Stomach (tissue), 9 donors: Measurements from ENCODE around the gene TNRC6A. TPM values are rescaled to one million over a fixed set of nuclear protein-coding genes. Genes with fewer than 3 reads are reported as not detected.

Experiments
- DNase-seq, 2 donors: peaks; one replicate each; pipeline versions ENCODE4 v3.0.0 to v3.0.0-alpha.2; 2013 to 2019
- H3K27ac ChIP-seq, 5 donors: fragments of 200-600 bp in 4 of 5; sonication (generic) in 4 of 5; one replicate each; pipeline ENCODE4 v1.5.1; 2013 to 2019; ENCODE audit warnings: mild to moderate bottlenecking in 1 of 5, moderate library complexity in 1 of 5
- H3K27me3 ChIP-seq, 3 donors: fragments of 200-600 bp; sonication (generic); one replicate each; pipeline ENCODE4 v1.5.1; 2017 to 2019; ENCODE audit warnings: mixed run types in 1 of 3
- H3K36me3 ChIP-seq, 4 donors: fragments of 200-600 bp; sonication (generic); 1 replicate in 3 of 4; 2 replicates in 1 of 4; pipeline ENCODE4 v1.5.1; 2016 to 2019
- H3K4me1 ChIP-seq, 4 donors: fragments of 200-600 bp; sonication (generic); one replicate each; pipeline ENCODE4 v1.5.1; 2016 to 2019
- H3K4me3 ChIP-seq, 4 donors: fragments of 200-600 bp; sonication (generic) in 3 of 4; one replicate each; pipeline ENCODE4 v1.5.1; 2016 to 2019; ENCODE audit warnings: mild to moderate bottlenecking in 1 of 4
- H3K9me3 ChIP-seq, 4 donors: fragments of 200-600 bp; sonication (generic); one replicate each; pipeline ENCODE4 v1.5.1; 2016 to 2019
- EP300 ChIP-seq: sonication (generic); formaldehyde crosslinking; IDR thresholded peaks from one replicate; pipeline ENCODE4 v1.6.1; 2017; ENCODE audit warnings: antibody characterized with exemption
- POLR2A ChIP-seq, 4 donors: fragments of 450-650 bp; IDR thresholded peaks; one replicate each; pipeline ENCODE4 v1.6.1; 2016; ENCODE audit warnings: antibody characterized with exemption in 4 of 4, control low read depth in 2 of 4, mild to moderate bottlenecking in 1 of 4, moderate library complexity in 1 of 4
- POLR2AphosphoS5 ChIP-seq, 3 donors: sonication (generic); formaldehyde crosslinking; IDR thresholded peaks; one replicate each; pipeline ENCODE4 v1.6.1; 2016; ENCODE audit warnings: antibody characterized with exemption in 3 of 3
- WGBS, 5 donors: extraction: QIAGEN DNeasy Blood & Tissue Kit in 3 of 5; methylation state at CpG; one replicate each; pipeline versions ENCODE4 v1.1.5 to v1.1.7; 2013 to 2018; 5-methylcytosine and 5-hydroxymethylcytosine counted together
- intact Hi-C: fragments of 100-400 bp; cut with DNase I; formaldehyde crosslinking; loops from one replicate; pipeline ENCODE4 v1.15.1; 2023; ENCODE audit warnings: low total_unique reads
- polyA plus RNA-seq, 3 donors: library from polyadenylated mRNA; stranded (reverse); fragments of 200-250 nt; gene quantifications; one replicate each; pipeline ENCODE4 v1.2.3, GENCODE V29; 2013
- total RNA-seq, 5 donors: library from RNA; depleted of rRNA; stranded (reverse); fragments of >200 nt; gene quantifications; one replicate each; pipeline versions ENCODE4 v1.1.0 to v1.2.3, GENCODE V29; 2014 to 2016
- TF ChIP-seq, protein P1 (sequence below), 7 experiments: fragments of 450-650 bp in 4 of 7; fragments of 200-600 bp in 3 of 7; sonication (generic) in 3 of 7; IDR thresholded peaks; one replicate each; pipeline ENCODE4 v1.5.1; 2016 to 2019; ENCODE audit warnings: antibody characterized with exemption in 7 of 7, control low read depth in 2 of 7, mild to moderate bottlenecking in 1 of 7
- donor health status: healthy with polysubstance abuse.
- donor health status: Bipolar disorder and iron deficiency.
- donor health status: healthy.

The TNRC6A gene
- total and polyA plus RNA-seq, 8 donors, result 6.8 to 59.6 (median 41.3) TPM

DNA sequence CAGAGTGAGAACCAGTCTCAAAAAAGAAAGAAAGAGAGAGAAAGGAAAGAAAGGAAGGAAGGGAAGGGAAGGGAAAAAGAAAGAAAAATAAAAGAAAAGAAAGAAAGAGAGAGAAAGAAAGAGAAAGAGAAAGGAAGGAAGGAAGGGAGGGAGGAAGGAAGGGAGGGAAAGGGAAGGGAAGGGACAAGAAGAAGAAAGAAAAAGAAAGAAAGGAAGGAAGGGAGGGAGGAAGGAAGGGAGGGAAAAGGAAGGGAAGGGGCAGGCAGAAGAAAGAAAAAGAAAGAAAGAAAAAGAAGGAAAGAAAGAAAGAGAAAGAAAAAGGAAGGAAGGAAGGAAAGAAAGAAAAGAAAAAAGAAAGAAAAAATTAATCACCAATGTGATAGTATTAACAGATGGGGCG is 132.0 kb downstream of the TNRC6A start:
- Histone ChIP-seq H3K4me1 (no peaks in the 10 kb centered on the region), H3K4me3 (no peak overlapping the region), H3K27me3 (no peaks in the 10 kb centered on the region), H3K27ac (no peak overlapping the region), H3K36me3 (no peaks in the 10 kb centered on the region), H3K9me3 (peaks cover 0 to 14% (median 4%) of the 10 kb centered on the region in 4 donors)
- intact Hi-C loops, result loop anchor here (10.0 kb wide), 1 partner anchor 63 kb away; no protein-coding TSS in a partner anchor
- WGBS, 5 donors, result 78 to 100% (median 84%) methylated on average over 1 of the region's 1 CpG
- TF ChIP-seq POLR2A (IDR thresholded peaks at IDR 0.05), result no peak
- TF ChIP-seq, protein P1, sequence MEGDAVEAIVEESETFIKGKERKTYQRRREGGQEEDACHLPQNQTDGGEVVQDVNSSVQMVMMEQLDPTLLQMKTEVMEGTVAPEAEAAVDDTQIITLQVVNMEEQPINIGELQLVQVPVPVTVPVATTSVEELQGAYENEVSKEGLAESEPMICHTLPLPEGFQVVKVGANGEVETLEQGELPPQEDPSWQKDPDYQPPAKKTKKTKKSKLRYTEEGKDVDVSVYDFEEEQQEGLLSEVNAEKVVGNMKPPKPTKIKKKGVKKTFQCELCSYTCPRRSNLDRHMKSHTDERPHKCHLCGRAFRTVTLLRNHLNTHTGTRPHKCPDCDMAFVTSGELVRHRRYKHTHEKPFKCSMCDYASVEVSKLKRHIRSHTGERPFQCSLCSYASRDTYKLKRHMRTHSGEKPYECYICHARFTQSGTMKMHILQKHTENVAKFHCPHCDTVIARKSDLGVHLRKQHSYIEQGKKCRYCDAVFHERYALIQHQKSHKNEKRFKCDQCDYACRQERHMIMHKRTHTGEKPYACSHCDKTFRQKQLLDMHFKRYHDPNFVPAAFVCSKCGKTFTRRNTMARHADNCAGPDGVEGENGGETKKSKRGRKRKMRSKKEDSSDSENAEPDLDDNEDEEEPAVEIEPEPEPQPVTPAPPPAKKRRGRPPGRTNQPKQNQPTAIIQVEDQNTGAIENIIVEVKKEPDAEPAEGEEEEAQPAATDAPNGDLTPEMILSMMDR (IDR thresholded peaks at IDR 0.05), result no peak
- no peak for TF ChIP-seq POLR2AphosphoS5 (IDR thresholded peaks at IDR 0.05)
- TF ChIP-seq EP300, result no peak
- DNase-seq, result no peak

DNA sequence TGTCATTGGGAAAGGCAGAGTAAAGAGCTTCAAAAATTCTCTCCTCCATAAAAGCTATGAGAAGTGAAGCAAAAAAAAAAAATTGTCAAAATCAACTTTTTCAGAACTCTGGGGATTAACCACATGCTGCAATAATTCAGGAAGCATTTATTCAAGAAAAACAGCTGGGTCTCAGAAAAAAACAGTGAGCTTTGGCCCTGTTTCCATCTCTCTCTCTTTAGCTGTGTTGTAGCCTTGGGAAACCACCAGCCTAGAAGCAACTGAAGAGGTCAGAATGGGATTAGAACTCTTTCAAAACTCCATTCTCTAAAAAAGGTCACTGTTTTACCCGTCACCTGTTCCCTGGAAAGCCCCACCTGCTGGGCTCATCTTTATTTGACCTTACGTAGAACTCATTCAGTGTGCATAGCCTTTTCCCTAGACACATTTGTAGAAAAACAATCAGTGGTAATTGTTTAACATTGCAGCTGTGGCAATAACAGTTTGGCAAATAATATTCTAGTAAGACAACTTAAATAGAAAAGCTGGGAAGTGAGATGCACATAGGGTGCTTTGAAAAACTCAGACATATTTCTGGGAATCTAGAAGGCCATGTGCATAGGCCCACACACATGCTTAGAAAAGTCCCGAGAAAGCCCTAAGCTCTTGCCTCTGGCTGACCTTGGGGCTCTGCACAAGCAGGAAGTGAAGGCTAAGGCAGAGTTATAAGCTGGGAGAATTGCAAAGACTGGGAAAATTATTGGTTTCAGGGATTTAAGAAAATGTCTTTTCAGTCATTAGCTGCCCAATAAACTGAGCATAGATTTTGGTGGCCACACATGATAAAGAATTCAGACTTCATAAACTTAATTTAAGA is 134.4 kb downstream of the TNRC6A start:
- Histone ChIP-seq H3K27me3 (no peaks in the 10 kb centered on the region), H3K9me3 (peaks cover 0 to 14% (median 4%) of the 10 kb centered on the region in 4 donors), H3K4me3 (no peak overlapping the region), H3K27ac (no peak overlapping the region), H3K4me1 (no peaks in the 10 kb centered on the region), H3K36me3 (no peaks in the 10 kb centered on the region)
- intact Hi-C loops, result loop anchor here (10.0 kb wide), 1 partner anchor 61 kb away; no protein-coding TSS in a partner anchor
- WGBS, 5 donors, result 61 to 84% (median 81%) methylated on average over 3 of the region's 3 CpGs
- no peak for DNase-seq
- TF ChIP-seq EP300 (no peak), POLR2A (IDR thresholded peaks at IDR 0.05) (no peak)
- TF ChIP-seq, protein P1 (IDR thresholded peaks at IDR 0.05), result no peak

DNA sequence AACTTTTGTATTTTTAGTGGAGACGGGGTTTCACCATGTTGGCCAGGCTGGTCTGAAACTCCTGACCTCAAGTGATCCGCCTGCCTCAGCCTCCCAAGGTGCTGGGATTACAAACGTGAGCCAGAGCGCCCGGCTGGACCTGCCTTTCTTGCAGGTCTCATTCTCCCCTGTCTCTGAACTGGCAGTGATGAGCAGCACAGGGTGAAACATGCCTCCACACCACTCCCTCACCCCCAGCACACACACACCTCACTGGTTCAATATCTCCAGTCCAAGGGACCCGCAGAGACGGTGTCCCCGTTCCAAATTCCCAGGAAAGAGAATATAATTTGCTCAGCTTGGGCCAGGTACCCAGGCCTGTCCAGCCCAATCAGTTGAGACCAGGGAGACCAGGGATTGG is 139.6 kb downstream of the TNRC6A start:
- no peak for TF ChIP-seq POLR2AphosphoS5 (IDR thresholded peaks at IDR 0.05)
- no peak for TF ChIP-seq POLR2A (IDR thresholded peaks at IDR 0.05)
- TF ChIP-seq, protein P1 (IDR thresholded peaks at IDR 0.05), result no peak
- no peak for TF ChIP-seq EP300
- Histone ChIP-seq H3K36me3 (no peaks in the 10 kb centered on the region), H3K4me3 (no peak overlapping the region), H3K4me1 (no peaks in the 10 kb centered on the region), H3K9me3 (peaks cover 0 to 7% (median 1%) of the 10 kb centered on the region in 4 donors), H3K27me3 (no peaks in the 10 kb centered on the region), H3K27ac (no peak overlapping the region)
- 77 to 87% (median 81%) methylated on average over 7 to 8 of the region's 8 CpGs for WGBS, 5 donors
- DNase-seq, result no peak
- intact Hi-C loops, result loop anchor here (10.0 kb wide), 1 partner anchor 56 kb away; no protein-coding TSS in a partner anchor

DNA sequence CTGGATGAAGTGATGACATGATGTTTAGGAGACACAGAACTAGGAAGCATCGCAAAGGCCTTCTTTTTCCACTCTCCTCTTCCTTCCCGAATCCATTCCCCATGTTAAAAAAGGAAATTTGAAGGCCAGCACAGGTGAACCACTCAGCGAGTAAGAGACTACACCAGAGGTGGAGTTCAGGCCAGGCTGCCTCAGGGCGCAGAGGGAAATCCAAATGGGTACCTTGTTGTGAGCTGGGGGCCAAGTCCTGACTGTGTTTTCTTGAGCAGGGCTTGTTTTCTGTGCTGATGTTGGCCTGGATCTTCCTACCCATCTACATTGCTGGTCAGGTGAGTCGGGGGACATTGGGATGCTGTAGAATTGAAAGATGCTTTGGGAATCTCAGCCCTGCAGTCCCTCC is 142.4 kb downstream of the TNRC6A start:
- no peak overlapping the region for H3K27ac ChIP-seq
- intact Hi-C loops, result no loop called here
- DNase-seq, result no peak
- H3K36me3 ChIP-seq, result no peaks in the 10 kb centered on the region
- TF ChIP-seq, protein P1 (IDR thresholded peaks at IDR 0.05), result no peak
- TF ChIP-seq POLR2AphosphoS5 (IDR thresholded peaks at IDR 0.05) (no peak), EP300 (no peak), POLR2A (IDR thresholded peaks at IDR 0.05) (no peak)
- no peak overlapping the region for H3K4me3 ChIP-seq
- WGBS, 5 donors, result 90 to 96% (median 91%) methylated on average over 5 of the region's 5 CpGs
- no peaks in the 10 kb centered on the region for H3K9me3 ChIP-seq
- no peaks in the 10 kb centered on the region for H3K4me1 ChIP-seq
- no peaks in the 10 kb centered on the region for H3K27me3 ChIP-seq
